Hippocampal formation (tissue), 2 donors: Measurements from ENCODE around the gene HOXD10.

Experiments used
- DNase-seq, 2 donors: peaks; one replicate each; lab custom pipeline; 2025; lab: John Stamatoyannopoulos, UW

Gene HOXD10

DNA sequence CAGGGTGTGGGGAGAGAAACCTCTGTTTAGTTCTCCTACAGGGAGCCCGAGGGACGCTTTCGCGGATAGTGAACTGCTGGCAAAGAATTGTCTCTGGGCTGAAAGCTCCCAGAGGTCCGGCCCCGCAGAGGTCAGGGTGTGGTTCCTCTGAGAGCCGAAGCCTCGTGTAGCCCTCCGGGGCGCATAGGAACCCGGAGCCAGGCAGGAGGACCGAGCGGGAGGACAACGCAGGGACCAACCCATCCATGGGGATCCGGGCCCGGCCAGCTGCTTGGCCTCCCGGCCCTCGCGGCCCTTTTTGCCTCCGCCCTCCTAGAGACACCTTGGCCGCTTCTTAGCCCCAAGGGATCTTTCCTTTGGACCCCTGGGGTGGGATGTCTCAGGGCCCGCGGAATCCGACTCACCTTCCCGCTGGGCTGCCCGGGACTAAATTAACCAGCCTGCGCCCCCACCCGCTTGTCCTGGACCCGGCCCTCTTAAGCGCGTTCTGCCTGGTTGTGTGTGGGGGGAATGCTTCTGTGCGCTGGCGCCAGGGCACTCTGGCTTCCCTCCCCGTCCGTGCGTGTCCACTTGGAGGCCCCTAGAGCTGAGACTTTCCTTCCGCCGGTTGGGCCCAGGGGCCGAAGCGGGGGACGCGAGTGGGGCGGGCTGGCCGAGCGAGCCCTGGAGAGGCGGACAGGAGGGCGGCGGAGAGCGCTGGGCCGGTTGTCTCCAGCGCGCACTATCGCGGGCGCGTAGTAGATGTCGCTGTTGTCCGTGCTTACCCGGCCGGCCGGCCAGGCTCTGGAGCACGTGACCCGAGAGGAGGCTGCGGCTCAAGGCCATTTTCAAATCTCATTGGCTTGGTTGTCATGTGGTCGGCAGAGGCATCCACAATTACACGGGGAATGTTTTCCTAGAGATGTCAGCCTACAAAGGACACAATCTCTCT lies at the start of gene HOXD10:
Gene HOXD10, plus strand, starts transcription at position 896 of the 931 bp plus-strand sequence. CDS start 56 bp downstream, outside the sequence.
- no peak for DNase-seq

DNA sequence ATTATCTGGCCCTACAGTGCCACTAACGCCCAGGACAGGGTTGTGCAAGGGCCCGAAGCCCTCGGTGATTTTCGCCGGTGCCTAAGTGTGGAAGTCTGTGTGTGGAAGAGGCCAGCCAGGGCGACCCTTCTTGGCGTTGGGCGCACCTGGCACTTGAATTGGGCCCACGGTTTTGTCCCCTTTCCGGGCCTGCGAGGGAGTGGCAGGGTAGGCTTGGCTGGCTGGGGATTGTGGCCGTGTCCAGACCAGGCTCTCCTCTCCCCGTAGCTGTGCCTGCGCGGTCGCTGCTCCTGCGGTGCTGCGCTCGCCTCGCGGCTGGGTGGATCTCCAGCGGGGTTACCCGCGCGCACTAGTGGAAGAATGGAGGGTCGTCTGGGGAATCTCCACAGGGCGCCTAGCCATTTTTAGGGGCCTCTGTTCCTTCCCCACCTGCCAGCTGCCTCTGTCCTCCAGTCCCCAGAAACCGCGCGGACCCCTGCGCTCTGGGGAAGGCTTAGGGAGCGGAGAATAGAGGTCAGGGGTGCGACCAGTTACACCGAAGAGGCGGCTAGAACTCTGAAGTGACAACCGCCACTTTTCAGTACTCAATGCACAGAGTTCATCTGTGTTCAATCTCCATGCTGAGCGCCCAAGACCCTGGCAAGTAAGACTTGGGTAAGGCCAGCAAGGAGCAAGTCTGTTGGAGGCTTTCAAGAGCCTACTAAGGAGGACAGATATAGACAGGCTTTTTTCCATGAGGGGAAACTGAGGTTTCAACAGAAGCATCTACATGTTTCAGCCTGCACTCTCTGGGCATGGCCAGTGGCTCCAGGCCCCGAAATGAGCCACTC lies 48.8 kb upstream of the HOXD10 start:
- no peak for DNase-seq

DNA sequence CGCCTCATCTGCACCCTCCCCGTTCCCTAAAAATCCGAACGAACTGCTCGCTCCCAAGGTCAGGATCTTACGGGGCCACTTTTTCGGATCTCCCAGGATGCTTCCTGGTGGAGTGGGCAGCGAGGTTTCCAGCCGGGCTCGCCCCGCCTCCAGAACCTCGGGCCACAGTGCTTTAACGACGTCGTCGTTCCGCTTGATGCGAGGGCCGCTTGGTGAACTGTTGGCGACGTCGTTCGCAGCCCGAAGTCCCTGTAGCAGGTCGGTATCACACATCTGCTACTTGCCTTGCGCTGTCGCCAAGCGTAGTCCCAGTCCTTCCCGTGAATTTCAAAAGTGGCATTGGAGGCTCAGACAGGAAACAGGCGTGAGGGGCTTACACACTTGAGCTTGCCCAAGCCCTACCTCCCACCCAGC lies 48.2 kb upstream of the HOXD10 start:
- DNase-seq = no peak

DNA sequence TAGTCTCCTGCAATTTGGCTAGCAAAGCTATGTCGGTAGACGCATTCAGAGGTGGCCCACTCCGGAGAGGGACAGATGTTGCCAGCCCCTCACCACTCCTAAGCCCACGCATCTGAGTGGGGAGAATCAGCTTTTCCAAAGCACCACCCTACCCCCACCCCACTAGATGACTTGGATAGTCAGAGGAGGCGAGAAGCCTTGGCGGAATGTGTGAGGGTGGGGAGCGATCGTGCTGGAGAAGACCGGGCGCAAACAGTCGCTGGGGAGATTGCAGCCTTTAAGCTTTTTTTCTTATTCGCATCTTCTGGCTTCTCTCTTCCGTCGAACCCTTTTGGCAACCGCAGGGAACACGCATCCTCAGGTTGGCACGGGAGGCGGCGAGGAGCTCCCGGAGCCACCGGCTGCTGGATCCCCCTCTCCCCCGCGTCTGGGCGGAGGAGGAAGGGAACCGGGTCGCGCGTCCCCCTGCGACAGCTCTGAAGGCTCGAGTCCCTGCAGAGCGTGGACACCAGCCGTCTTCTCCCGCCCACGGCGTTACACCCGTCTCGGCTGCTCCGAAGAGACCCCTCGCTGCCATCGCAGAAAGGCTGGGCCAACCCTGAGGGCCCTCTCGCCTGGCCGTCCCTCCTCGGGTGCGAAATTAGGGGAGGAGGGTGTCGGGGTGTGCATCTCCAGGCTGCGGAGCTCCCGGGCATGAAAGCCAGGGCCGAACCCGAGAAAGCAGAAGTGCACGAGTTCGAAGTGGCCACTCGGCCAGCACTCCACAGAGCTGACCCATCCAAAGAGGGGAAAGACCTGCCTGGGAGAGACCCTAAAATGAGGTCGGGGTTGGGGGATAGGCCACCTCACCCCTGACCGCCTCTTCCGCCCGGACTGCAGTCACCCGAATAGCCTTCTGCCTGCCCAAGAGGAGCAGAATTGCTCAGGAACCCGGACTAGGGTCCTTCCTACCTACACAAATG lies 45.0 kb upstream of the HOXD10 start:
- no peak for DNase-seq

DNA sequence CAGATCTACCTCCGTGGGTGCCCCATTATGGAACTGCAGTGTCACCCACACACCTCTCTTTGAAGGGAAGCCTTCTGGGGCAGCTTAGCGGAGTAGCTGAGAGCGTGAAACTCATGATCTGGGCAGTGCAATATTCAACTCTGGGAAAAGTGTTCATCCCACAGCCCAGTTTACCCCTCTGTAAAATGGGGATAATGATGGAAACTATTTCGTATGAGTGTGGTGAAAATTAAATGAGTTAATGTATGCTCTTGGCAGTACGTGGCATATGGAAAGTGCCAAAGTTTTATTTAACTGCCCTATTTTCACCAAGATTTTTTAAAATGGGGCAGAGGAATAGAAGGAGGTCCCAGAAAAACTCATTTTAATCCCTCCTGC lies 44.3 kb upstream of the HOXD10 start:
- DNase-seq = no peak

DNA sequence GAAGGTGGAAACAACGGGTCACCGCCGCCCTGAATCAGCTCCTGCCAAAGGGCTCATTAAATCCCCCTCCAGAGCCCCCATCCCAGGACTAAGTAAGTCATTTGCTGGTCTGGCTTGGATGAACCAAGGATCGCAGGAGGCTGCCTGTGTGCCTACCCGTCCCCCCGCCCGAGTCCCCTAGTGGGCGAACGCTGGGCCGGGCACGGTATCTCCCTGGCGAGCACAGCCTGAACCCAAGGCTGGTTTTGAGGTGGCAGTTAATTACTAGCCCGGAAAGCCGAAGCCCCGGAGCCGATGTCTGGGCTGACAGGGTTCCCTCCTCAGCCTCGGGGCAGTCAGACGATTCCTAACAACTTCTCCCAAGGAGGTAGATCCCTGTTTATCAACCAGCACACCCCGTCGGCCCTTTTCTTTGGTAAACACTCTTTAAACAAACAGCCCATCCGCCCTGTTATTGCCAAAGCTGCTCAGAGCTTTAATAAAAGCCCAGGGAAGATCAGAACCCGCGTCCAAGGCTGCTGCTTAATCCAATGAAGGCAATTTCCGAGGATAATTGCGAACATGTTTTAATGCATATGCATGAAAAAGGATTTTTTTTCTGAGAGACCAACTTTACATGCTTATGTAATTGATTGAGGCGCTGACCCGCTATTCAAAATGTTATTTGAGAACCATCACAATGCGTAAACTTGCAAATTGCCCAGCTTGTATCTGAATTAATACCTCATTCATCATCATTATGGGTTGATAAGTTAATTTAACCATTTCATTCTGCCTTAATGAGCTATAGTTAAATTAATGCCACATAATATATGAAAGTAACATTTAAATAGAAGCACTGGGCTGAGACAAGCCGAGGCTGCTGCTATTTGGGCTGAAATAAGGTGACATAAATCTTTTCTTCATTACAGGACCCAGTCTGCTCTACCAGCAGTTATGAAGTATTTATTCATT lies 43.4 kb upstream of the HOXD10 start:
- DNase-seq = no peak

DNA sequence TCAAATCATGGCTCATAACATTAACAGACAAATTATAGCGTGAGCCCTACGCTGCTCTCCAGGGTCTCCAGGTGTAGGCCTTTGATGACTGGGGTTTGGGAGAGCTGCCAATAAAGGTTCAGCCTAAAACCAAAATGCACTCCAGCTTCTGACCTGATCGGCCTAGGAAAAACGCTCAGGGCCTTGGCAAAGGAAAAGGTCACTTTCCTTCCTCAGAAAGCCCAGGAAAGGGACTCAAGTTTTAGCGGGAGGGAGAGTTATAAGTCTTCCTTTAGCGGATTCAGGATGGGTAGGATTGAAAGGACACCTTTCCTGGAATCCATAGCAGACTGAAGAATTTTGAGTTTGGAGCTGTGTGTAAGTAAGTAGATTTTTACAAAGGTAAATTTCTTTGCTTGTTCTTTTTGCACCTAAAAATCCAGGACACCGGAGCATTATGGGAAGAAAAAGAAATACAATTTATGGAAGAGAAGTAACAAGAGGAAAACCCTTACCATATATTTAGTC lies 41.6 kb upstream of the HOXD10 start:
- no peak for DNase-seq

DNA sequence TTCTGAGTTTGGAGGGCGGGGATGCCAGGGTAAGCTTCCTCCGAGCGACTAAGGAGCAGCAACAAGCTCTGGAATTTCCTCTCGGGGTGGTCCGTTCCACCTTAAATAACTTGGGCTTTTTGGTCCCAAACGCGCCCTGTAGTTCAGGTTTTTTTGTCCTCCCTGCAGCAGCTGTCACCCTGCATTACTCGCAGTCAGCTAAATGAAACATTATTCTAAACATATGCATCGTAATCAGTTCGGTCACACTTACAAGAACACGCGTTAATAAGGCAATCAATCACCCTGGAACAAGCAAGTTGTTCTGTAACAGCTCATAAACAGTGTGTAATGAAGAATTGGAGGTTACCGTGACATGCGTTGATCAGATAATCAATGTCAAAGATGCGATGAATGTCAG lies 41.1 kb upstream of the HOXD10 start:
- no peak for DNase-seq

DNA sequence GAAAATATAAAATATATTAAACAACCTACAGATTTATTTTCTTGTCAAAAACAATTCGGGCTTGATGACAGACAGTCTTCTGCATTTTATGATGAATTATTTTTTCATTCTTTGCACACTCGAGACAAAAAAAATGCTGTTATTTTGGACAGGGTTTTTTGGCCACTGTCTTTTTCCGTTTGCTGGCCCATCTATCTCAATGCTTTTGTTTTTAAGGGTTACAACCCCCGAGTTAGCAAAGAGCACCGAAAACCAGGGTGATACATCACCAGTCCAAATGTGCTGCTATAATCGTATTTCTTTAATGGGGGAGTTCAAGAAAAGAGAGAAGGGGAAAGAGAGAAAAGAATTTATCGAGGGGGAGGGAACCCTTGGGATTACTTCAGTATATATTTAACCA lies 40.5 kb upstream of the HOXD10 start:
- DNase-seq = no peak

DNA sequence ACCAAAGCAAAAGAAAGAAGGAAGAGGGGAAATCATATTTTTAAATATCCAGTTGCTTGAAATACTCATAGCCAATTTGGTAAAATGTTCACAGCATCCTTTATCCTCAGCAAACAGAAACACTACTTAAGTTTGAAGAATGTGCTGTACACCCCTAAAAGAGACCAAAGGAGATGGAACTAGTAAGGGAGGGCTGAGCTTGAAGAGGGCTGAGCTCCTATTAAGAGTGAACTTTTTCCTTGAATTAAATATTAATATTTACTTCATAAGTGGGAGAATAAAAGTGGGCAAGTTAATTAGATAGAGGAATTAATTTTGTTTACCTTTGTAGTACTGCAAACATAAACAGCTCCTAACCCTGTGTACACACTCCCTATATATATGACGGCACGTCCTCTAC lies 39.8 kb upstream of the HOXD10 start:
- DNase-seq = no peak

DNA sequence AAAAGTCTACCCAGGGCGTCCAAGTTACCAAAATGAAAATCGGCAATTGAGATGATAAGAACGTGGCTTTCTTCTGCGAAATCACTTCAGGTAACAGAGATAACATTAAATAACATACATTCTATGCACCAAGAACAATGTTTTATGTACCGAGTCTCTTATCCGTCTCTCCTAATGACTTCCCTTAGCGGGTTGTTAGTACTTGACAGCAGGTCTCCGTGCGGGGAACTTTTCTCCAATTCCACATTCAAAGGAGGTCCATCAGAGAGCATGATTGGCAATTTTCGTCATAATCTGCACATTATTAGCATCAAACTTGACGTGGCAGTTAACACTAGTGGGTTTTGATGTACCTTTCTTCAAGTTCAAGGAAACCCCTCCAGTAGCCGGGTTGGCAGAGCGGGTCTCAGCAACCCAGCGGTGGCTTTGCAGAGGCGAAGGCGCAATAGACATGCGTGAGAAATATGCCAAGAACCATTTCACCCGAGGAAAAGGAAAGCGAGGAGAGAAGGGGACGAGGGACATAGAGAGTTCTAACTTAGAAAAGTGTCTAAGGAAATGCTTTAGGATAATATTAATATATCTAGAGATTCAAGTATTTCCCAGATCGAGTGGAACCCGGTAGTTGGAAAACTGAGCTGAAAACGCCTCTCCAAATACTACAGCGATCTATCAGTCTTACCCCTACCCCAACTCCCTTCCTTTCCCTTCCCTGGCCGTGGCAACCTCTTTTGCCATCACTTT lies 37.9 kb upstream of the HOXD10 start:
- DNase-seq = no peak

DNA sequence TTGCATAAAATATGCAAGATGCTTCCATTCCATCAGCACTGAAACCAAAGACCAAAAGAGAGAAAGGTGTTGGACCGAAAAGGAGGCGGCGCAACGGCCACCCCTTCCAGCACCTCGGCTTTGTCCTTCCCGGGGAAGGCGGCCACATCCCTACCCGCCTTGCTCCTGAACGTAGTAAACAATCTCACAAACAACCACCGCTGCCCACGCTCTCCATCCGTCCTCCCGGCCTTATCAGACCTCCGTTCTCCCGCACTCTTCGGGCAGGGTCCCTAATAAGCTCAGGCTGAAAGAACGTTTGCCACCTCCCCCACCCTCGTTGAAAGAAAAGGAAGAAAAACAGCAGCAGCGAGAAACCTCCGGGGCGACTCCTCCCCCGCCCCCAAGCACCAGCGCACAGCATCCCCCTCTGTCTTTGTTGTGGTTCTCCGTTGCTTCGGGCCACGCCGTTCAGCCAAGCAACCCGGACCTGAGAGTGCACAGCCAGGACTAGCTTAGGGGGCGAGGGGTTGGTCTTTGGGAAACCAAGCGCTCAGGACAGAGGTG lies 37.2 kb upstream of the HOXD10 start:
- no peak for DNase-seq

DNA sequence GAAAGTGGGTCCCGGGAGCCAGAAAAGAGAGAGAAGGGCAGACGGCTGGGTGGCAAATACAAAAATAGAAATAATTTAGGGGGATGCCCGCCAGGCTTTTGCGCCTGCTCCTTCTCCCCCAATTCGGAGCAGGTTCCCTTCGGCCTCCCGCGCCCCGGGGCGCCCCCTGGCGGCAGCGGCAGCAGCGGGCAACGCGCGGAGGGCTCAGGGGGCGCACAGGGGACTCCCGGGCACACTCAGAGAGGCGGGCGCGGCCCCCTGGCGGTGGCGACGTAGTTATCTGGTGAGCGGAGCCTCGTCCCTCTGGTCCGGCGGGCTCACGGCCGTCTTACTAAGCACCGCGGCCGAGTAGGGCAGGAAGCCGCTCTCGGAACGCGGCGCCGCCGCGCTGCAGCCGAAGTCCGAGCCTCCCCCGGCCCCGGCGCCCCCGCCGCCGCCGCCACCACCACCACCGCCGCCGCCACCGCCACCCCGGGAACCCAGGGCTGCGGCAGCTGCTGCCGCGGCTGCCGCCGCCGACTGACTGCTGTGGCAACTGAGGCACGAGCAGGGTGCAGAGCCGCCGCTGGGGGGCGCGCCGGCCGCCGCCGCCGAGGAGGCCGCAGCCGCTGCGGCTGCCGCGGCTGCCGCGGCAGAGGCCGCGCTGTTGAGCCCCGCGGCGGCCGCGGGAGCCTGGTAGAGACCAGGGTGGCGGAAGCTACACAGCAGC lies 36.6 kb upstream of the HOXD10 start:
- DNase-seq = no peak

DNA sequence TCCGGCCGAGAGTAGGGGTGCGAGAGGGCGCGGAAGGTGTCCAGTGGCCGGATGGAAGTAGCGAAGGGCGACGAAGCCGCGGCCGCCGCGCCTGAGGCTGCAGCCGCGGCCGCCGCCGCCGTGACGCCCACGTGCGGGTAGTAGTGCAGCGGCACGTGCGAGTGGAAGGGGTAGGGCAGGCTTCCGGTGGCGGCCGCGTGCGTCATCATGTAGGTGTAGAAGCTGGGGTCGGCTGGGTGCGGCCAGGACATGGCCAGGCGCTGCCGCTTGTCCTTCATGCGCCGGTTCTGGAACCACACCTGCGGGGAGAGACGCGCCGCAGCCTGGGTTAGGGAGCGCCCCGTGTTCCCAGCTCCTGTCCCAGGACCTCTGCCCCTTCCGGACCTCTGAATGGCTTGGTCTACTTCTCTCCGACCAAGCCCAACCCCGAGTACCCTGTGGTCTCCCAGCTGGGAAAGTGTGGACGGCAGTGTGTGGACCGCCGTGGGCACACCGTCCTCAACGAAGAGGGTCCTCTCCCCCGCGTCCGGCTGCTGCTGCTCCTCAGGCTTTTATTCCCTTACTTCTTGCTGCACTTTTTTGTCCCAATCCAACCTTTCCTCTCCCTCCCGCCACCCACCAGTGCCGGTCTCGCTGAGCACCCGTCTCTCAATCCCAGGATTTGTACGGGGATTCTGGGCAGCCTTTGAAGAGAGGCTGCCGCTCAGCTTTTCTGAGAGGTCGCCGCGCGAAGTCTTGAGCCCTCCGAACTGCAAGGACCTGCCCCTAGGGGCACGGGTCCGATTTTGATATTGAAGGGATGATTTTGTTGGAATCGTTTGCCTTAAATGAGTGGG lies 35.8 kb upstream of the HOXD10 start:
- no peak for DNase-seq

DNA sequence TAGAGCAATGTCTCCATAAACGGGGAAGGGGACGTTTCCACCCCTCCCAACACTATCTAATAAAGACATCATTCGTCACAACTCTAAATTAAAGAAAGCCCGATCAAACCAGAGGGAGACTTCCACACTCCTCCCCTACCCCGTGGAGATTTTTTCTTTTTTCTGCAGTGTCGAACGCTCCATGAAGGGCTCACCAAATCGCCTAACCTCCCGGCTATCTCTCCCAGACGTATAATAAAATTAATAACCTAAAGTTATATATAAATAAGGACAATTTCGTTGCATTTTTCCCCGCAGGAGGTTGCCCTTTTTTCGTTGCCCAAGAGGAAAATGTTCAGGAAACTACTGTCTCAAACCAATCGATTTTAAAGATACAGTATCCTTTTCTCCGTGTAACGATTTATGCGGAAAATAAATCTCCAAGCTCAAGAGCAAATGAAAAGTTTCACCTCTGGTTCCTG lies 35.2 kb upstream of the HOXD10 start:
- no peak for DNase-seq

DNA sequence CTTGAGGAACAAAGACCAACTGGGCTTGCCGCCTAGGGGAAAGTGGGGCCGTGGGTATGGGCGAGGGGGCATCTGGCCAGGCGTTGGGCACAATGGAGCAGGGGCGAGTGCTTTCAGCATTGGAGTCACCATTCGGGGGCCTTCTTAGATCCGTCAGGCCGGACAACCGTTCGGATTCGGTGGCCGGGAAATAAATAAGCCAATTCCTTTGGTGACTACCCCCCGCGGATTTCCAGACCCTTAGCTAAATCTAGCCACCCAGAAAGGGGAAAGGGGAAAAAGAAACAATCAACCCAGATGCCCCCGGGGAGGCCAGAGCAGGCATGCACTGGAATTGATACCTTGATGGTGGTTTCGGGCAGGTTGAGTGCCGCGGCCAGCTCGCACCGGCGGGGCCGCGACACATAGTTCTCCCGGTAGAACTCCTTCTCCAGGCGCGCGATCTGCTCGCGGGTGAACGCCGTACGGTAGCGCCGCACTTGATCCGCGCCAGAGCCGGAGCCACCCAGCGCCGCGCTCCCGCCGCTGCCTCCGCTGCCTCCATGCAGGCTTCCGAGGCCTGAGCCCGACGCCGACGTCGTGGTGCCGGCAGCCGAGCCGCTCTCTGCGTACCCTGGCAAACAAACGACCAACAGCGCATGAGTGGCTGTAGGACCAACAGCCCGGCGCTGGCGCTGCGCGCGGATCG lies 34.6 kb upstream of the HOXD10 start:
- DNase-seq = no peak

DNA sequence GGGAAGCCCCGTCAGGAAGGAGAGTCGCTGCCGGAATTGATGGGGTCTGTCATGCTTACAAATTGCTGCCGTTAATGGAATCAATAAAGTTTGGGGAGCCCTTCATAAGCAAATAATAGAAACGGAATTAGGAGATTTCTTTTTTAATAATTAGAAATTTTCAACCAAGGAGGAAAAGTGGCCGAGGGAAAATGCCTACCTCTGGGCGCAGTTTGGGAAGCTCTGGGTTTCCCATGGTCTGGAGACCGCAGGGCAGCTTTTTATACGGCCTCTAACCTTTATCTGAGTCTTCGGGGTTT lies 34.1 kb upstream of the HOXD10 start:
- no peak for DNase-seq
